ENCODE data around the gene LLGL1.

LLGL1 gene

DNA sequence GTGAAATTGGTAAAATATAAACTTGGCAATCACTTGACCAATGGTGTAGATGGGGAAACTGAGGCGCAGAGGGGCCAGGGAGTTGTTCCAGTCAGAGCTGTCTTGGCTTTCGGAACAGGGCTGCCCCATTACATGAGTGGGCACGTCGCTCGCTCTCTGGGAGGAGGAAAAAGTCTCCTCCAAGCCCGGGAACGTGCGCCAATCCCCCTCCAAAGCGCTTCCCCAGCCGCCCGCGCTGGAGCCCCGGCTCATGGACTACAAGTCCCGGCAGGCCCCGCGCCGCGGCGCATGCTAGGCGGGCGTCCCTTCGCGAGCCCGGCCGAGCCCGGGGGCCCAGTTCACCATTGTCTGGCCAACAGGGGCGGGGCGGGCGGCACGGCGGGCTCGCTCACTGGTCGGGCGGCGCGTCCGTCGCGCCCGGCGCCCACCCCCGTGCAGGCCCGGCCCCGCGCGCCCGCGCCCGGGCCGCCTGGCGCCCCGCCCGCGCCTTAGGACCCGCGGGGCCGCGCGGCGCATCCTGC lies at the start of gene LLGL1:
Gene LLGL1 (plus strand): TSS at position 515 of the 521 bp plus-strand sequence. CDS start 48 bp downstream, outside the sequence.
- peak; percentile 83 for DNase-seq (ENCODE audit: low spot score)

GRCh38 chr17:18176176-18176575 lies 49.3 kb upstream of the LLGL1 start:
- DNase-seq (ENCODE audit: low spot score): no peak

- DNase-seq (ENCODE audit: low spot score): no peak
Observed at GRCh38 chr17:18177133-18177532, 48.3 kb upstream of the LLGL1 start.

GRCh38 chr17:18177722-18178121 lies 47.7 kb upstream of the LLGL1 start:
- no peak for DNase-seq (ENCODE audit: low spot score)

DNA sequence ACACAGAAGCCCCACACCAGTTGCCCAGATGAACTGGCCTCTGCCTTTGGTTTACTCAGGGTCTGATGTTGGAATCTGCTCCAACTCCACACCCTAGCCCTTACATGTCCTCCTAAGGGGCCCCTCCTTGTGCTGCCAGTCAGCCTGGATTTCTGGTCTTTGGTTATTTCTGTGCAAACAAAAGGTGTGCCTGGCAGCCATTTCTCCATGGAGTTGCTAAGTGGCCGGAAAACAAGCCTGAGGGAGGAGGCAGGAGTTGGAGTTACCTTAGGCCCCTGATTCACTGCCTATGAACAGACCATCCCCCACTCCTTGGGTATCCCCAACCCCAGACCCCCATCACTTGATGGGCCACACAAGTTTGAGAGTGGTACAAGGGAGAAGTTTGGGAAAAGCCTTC lies 46.2 kb upstream of the LLGL1 start:
- no peak for DNase-seq (ENCODE audit: low spot score)

DNA sequence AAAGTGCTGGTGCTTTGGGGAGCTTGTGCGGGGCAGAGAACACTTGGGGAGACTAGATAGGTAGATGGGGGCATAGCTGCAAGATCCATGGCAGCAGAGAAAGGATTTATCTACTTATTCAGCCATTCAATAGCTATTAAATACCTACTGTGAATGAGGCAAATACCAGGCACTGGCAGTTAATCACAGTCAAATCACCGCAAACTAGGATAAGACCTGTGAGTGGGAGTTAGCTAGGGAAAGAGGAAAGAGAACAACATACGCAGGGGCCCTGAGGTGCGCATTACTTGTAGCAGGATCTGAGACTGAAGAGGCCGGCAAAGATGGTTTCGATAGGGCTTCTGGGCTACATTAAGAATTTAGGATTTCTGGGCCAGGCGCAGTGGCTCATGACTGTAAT lies 45.6 kb upstream of the LLGL1 start:
- no peak for DNase-seq (ENCODE audit: low spot score)

DNA sequence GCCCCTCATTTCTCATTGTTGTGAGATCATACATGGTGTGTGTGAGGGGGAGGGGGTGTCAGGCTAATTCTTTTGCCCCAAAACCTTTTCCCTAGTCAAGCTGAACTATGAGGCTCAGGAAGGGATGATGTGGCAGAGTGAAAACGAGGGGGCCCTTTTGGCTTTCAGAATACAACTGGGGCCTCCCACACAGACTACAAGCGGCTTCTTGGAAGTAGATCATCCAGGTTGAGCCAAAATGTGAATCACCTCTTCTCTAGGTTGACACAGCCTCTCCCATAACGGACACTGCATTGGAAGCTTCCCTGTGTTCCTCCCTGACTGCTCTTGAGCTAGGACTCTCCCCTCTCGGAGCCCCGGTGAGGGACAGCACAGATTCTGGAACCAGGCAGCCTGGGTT lies 44.1 kb upstream of the LLGL1 start:
- DNase-seq (ENCODE audit: low spot score): no peak

DNA sequence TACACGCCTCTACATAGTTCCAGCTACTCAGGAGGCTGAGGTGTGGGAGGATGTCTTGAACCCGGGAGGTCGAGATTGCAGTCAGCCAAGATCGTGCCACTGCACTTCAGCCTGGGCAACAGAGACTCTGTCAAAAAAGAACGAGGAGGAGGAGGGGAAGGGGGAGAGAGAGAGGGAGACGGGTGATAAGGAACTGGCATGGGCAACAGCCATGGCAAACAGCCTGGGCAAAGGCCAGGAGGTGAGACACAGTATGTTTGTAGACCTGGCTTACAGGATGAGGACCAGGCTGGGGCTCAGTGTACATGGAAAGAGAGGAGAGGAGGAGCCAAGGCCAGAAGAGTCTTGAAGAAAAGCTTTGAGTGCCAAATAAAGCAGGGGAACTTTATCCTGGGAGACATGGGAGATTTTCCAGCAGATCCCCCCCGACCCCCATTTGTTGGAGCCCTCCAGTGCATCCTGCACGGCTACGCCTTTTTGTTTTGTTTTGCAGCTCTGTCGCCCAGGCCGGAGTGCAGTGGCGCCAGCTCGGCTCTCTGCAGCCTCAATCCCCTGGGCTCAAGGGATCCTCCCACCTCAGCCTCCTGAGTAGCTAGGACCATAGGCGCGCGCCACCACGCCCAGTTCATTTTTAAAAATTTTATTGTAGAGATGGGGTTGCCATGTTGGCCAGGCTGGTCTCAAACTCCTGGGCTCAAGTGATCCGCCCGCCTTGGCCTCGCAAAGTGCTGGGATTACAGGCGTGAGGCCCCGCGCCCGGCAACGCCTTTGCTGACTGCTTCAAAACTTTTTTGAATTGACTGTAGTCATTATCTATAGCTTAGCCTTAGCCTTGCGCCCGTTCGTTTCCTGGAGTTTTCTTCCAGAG lies 43.1 kb upstream of the LLGL1 start:
- DNase-seq (ENCODE audit: low spot score): peak; percentile 52

DNA sequence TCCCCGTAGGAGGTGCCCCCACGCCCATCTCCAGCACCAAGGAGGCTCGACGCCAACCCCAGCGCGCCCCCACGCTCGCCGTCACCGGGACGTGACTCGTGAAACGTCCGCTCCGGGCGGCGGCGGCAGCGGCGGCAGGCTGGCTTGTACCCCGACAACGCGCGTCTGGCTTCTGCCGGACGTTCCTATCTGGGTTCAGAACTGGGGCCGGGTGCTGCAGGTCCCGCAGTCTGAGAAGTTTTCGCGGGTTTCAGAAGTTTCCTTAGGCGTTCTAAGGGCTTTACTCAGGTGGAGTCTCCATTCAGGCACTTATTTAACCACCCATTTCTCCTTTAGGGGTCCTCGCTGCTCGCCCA lies 42.5 kb upstream of the LLGL1 start:
- no peak for DNase-seq (ENCODE audit: low spot score)

- peak; percentile 99 for DNase-seq (ENCODE audit: low spot score)
Observed at GRCh38 chr17:18183334-18184142, 41.9 kb upstream of the LLGL1 start, which contains the start of gene ALKBH5. ALKBH5 (plus strand) TSS chr17:18183828; CDS start chr17:18184244, 416 bp downstream.

DNA sequence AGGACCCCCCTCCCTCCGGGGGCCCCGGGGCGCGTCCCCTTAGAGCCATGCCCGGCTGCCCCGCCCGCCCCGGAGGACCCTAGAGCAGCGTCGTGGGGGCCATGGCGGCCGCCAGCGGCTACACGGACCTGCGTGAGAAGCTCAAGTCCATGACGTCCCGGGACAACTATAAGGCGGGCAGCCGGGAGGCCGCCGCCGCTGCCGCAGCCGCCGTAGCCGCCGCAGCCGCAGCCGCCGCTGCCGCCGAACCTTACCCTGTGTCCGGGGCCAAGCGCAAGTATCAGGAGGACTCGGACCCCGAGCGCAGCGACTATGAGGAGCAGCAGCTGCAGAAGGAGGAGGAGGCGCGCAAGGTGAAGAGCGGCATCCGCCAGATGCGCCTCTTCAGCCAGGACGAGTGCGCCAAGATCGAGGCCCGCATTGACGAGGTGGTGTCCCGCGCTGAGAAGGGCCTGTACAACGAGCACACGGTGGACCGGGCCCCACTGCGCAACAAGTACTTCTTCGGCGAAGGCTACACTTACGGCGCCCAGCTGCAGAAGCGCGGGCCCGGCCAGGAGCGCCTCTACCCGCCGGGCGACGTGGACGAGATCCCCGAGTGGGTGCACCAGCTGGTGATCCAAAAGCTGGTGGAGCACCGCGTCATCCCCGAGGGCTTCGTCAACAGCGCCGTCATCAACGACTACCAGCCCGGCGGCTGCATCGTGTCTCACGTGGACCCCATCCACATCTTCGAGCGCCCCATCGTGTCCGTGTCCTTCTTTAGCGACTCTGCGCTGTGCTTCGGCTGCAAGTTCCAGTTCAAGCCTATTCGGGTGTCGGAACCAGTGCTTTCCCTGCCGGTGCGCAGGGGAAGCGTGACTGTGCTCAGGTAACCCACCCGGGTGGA lies 41.0 kb upstream of the LLGL1 start:
- DNase-seq (ENCODE audit: low spot score): peak; percentile 74

DNA sequence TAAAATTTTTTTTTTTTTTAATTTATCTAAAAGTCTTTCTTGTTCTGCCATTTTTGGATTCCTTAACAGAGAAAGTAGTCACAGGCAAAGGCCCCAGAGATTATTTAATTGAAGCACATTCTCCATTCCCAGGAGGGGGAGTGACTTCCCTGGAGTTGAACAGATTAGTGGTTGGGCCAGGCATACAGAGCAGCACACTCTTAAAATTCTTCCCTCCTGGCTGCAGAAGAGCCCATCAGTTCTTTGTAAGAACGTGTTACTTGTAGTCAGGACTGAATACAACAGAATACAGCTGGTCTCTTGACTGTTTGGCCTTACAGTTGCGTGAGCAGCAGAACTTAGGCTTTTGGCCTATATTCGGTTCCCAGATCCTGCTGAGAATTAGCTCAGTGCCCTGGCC lies 40.0 kb upstream of the LLGL1 start:
- peak; percentile 24 for DNase-seq (ENCODE audit: low spot score)

DNA sequence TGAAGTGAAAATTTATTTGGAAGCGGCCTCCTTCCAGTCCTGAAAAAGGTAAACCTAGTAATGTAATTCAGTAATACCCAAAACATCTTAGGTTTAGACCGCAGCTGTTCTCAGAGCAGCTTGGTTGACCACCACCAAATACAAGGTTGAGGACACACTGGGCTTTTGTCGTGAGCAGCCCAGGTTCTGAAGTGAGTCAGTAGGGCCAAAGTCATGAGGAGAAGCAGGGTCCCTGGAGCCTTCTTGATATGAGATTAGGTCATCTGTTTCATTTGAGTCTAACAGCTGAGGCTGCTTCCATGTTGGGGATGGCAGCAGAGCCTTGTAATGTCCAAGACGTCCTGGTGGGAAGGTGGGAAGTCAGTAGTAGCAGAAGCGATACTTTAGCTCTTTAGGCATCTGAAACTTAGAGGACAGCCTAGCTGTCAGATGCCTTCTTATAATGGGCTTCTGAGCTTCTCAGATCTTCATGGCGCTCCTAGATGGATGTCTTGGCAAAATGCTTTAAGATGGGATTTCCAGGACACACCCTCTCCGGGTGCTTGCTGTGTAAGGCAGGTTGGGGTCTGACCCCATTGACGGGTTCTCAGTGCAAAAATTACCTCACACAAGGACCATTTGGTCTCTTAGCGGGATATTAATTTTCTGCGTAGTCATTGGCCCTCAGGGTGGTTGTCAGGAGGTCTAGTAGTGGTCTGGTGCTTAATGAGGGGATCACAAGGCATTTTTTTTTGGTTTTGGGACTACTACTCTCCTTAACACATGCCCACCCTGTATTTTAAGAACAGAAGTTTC lies 39.4 kb upstream of the LLGL1 start:
- peak; percentile 21 for DNase-seq (ENCODE audit: low spot score)

GRCh38 chr17:18186627-18186982 lies 38.8 kb upstream of the LLGL1 start:
- no peak for DNase-seq (ENCODE audit: low spot score)

GRCh38 chr17:18187226-18187625 lies 38.2 kb upstream of the LLGL1 start:
- DNase-seq (ENCODE audit: low spot score): no peak

- DNase-seq (ENCODE audit: low spot score): peak; percentile 50
Observed at GRCh38 chr17:18187821-18188761, 37.3 kb upstream of the LLGL1 start.

DNA sequence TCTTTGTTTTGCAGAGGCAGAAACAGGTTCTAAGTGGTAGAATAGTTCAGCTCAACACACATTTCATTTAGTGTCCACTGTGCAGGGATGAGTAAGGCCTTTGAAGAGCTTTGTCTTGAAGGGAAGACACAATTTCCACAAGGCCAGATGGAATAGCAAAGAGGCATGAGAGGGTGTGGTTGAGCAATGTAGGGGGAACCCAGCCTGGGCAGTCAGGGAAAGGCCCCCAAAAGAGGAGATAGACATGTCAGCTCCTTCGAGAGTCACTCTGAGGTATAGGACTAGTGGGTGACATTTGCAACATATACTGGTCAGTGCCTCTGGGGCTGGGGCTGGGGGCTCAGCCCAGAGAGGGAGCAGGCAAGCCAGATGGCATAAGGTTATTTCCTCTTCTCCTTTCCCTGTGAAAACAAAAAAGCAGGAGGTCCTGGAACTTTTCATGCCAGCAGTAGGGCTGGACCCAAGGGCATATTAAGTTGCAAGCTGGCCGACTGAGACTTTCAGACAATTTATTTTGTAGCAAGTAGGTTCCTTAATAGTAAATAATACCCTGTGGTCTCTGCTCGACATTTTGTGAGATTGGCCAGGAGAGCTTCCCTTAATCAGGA lies 34.7 kb upstream of the LLGL1 start:
- DNase-seq (ENCODE audit: low spot score): no peak

- DNase-seq (ENCODE audit: low spot score): no peak
Observed at GRCh38 chr17:18191236-18191667, 34.2 kb upstream of the LLGL1 start.

DNA sequence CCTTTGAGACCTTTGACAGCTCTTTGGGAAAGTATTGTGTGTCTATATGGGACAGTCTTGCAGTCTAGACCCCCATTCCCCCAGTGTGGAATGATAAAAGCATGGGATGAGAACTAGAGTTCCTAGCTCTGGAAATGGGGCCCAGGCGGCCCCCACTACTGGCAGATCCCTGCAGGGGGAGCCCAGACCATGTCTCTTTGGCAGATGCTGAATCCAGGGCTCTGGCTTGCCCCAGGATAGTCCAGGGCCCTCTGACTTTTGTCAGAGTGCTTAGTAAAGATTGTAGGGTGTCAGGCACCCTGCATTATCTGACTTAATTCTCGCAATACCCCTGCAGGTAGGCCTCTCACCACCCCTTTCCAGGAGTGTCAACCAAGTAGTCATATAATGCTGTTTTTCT lies 33.5 kb upstream of the LLGL1 start:
- DNase-seq (ENCODE audit: low spot score): no peak
